MCF 10A (cell line): ENCODE measurements around the gene ABCD4. TPM values are rescaled to one million over a fixed set of nuclear protein-coding genes. Genes with fewer than 3 reads are reported as not detected.

ENCODE experiments used
- BruUV-seq: library from RNA; stranded (reverse); fragments of 400-500 nt; replicated peaks from 2 replicates; lab custom pipeline; 2021; lab: Mats Ljungman, UMichigan
- CTCF ChIA-PET: fragments of 300-600 bp; sonication (Branson Sonifier 250); formaldehyde crosslinking; extraction: SDS; loops from one replicate; lab custom pipeline; 2021; ENCODE audit warnings: antibody characterized with exemption, inconsistent platforms; lab: Yijun Ruan, JAX
- POLR2A ChIA-PET: fragments of 300-600, 350-650 bp; sonication (Branson Sonifier 250); formaldehyde crosslinking; extraction: SDS; loops from one replicate; lab custom pipeline; 2020; ENCODE audit warnings: antibody characterized with exemption, inconsistent platforms; lab: Yijun Ruan, JAX
- DNase-seq: peaks from one replicate; pipeline ENCODE4 v3.0.0-alpha.2; 2018; ENCODE audit not compliant: unreplicated experiment
- H3K27ac Mint-ChIP-seq: one replicate; pipeline ENCODE4 v1.8.0; 2022; ENCODE audit warnings: mild to moderate bottlenecking, low read depth, mixed read lengths; ENCODE audit not compliant: unreplicated experiment
- H3K27me3 Mint-ChIP-seq: one replicate; pipeline ENCODE4 v1.8.0; 2022; ENCODE audit warnings: mixed read lengths; ENCODE audit not compliant: insufficient read depth, unreplicated experiment
- H3K36me3 Mint-ChIP-seq: one replicate; pipeline ENCODE4 v1.8.0; 2022; ENCODE audit warnings: mild to moderate bottlenecking, moderate library complexity, mixed read lengths; ENCODE audit not compliant: insufficient read depth, unreplicated experiment
- H3K4me1 Mint-ChIP-seq: one replicate; pipeline ENCODE4 v1.8.0; 2022; ENCODE audit warnings: mixed read lengths; ENCODE audit not compliant: insufficient read depth, unreplicated experiment
- H3K4me3 Mint-ChIP-seq: one replicate; pipeline ENCODE4 v1.8.0; 2022; ENCODE audit warnings: mild to moderate bottlenecking, moderate library complexity, mixed read lengths; ENCODE audit not compliant: unreplicated experiment
- H3K9me3 Mint-ChIP-seq: one replicate; pipeline ENCODE4 v1.8.0; 2022; ENCODE audit warnings: mixed read lengths; ENCODE audit not compliant: unreplicated experiment
- intact Hi-C: fragments of 100-400 bp; cut with micrococcal nuclease; formaldehyde crosslinking; loops from 2 replicates; pipeline ENCODE4 v1.14.1; 2022
- total RNA-seq: library from RNA; stranded (reverse); gene quantifications from 2 replicates; pipeline ENCODE4 v1.2.3, GENCODE V29; 2022
- TF ChIP-seq, protein P1 (sequence below): fragments of 200-600 bp; IDR thresholded peaks from one replicate; pipeline ENCODE4 v1.8.0; 2022; ENCODE audit warnings: antibody characterized with exemption, mild to moderate bottlenecking; ENCODE audit not compliant: unreplicated experiment

ABCD4 gene
- total RNA-seq, 1 experiment from 2014 or later = 26.6 TPM

DNA sequence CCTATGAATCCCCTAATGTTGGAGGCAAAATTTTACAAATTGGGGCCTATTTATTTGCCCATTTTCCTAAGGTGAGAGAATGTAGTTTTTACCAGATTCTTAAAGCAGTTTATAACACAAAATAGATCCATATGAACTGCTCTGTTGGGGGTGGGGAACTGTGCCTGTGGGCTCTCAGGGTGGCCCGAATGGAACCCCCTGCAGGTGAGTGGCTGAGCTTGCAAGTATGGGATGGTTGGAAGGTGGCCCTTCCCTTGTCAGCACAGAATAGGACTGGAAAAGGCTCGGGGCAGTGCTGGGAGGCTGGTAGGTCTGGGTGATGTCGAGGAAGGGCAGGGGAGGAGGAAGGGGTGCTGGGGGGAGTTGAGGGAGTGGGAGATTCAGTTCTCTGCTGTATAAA, 58.6 kb downstream of the ABCD4 start:
- no peaks in the 10 kb centered on the region for H3K36me3 Mint-ChIP-seq

DNA sequence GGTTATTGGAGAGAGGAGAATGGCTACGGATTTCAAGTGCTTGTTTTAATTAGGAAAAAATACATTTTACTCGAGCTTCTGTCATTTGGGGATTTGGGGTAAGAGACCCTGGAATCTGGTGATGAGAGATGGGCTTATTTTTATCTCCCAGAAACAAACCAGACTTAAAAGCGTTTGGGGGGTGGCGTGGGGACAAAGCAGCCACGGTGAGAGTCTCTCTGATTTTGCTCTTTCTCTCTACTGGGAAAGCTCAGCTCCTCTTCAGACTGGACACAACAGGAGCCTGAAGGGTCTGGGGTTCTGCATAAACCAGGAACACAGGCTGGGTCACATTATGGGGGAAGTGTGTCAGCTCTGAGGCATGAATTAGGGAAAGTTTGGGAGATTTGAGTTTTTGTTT, 59.7 kb downstream of the ABCD4 start:
- Mint-ChIP-seq H3K27me3 (peaks cover 67% of the 10 kb centered on the region), H3K27ac (no peak overlapping the region), H3K36me3 (no peaks in the 10 kb centered on the region), H3K9me3 (no peaks in the 10 kb centered on the region), H3K4me3 (no peak overlapping the region), H3K4me1 (peaks cover 4% of the 10 kb centered on the region)
- CTCF ChIA-PET = interaction anchor here (1.1 kb wide), 1 partner anchor 8 kb away, joined by 3 read pairs; no protein-coding TSS in a partner anchor
- POLR2A ChIA-PET = no interaction called here
- TF ChIP-seq, protein P1, sequence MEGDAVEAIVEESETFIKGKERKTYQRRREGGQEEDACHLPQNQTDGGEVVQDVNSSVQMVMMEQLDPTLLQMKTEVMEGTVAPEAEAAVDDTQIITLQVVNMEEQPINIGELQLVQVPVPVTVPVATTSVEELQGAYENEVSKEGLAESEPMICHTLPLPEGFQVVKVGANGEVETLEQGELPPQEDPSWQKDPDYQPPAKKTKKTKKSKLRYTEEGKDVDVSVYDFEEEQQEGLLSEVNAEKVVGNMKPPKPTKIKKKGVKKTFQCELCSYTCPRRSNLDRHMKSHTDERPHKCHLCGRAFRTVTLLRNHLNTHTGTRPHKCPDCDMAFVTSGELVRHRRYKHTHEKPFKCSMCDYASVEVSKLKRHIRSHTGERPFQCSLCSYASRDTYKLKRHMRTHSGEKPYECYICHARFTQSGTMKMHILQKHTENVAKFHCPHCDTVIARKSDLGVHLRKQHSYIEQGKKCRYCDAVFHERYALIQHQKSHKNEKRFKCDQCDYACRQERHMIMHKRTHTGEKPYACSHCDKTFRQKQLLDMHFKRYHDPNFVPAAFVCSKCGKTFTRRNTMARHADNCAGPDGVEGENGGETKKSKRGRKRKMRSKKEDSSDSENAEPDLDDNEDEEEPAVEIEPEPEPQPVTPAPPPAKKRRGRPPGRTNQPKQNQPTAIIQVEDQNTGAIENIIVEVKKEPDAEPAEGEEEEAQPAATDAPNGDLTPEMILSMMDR = no peak
- intact Hi-C loops = no loop called here
- BruUV-seq = no TSS peak
- no peak for DNase-seq

More for the DNA sequence above, 58.6 kb downstream of the ABCD4 start:
- no TSS peak for BruUV-seq
- TF ChIP-seq, protein P1 = no peak
- POLR2A ChIA-PET = no interaction called here
- Mint-ChIP-seq H3K27me3 (peaks cover 56% of the 10 kb centered on the region), H3K4me3 (no peak overlapping the region), H3K27ac (no peak overlapping the region), H3K4me1 (peaks cover 4% of the 10 kb centered on the region), H3K9me3 (no peaks in the 10 kb centered on the region)
- intact Hi-C loops = no loop called here
- no peak for DNase-seq
- CTCF ChIA-PET = interaction anchor here (0.5 kb wide), 1 partner anchor 132 kb away, joined by 3 read pairs; no protein-coding TSS in a partner anchor

DNA sequence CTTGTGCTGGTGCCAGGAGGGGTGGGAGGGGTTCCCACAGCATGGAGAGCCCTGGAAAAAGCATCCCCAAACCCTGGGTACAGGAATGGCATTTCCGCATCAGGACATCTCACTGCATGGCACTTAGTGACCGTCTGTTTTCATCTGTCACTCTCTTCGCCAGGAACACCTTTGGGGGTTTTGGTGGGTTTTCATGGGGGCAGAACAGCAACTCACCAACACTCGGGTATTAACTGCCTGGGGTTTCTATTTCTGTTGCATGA, 60.0 kb downstream of the ABCD4 start:
- no peaks in the 10 kb centered on the region for H3K36me3 Mint-ChIP-seq
- H3K27ac Mint-ChIP-seq = no peak overlapping the region
- no peak for DNase-seq
- CTCF ChIA-PET = interaction anchor here (1.1 kb wide), 1 partner anchor 9 kb away, joined by 3 read pairs; no protein-coding TSS in a partner anchor
- no TSS peak for BruUV-seq
- POLR2A ChIA-PET = no interaction called here
- intact Hi-C loops = no loop called here
- H3K27me3 Mint-ChIP-seq = peaks cover 70% of the 10 kb centered on the region
- TF ChIP-seq, protein P1 = no peak
- H3K9me3 Mint-ChIP-seq = no peaks in the 10 kb centered on the region
- no peak overlapping the region for H3K4me3 Mint-ChIP-seq
- H3K4me1 Mint-ChIP-seq = peaks cover 4% of the 10 kb centered on the region

- no peak overlapping the region for H3K4me3 Mint-ChIP-seq
- H3K27ac Mint-ChIP-seq = no peak overlapping the region
- peaks cover 4% of the 10 kb centered on the region for H3K4me1 Mint-ChIP-seq
- DNase-seq = no peak
- ChIA-PET POLR2A (no interaction called here), CTCF (interaction anchor here (0.6 kb wide), 1 partner anchor 98 kb away, joined by 3 read pairs; no protein-coding TSS in a partner anchor)
- no TSS peak for BruUV-seq
- TF ChIP-seq, protein P1 = no peak
- H3K9me3 Mint-ChIP-seq = no peaks in the 10 kb centered on the region
- H3K36me3 Mint-ChIP-seq = no peaks in the 10 kb centered on the region
- H3K27me3 Mint-ChIP-seq = peaks cover 74% of the 10 kb centered on the region
- intact Hi-C loops = no loop called here
Measured at GRCh38 chr14:74242021-74242779, 60.5 kb downstream of the ABCD4 start.
